Epithelial cell of proximal tubule (primary cell): ENCODE results near the gene NOS1AP. TPM values are rescaled to one million over a fixed set of nuclear protein-coding genes. Genes with fewer than 3 reads are reported as not detected.
A peak's percentile ranks its signal among the peaks of the same experiment; 100 is the strongest.

Source experiments
- DNase-seq: peaks from one replicate; pipeline ENCODE4 v3.0.0-alpha.2; 2011; ENCODE audit warnings: low read depth
- H3K4me3 ChIP-seq: 2 replicates; pipeline ENCODE4 v1.5.1; 2011; ENCODE audit warnings: low read depth, mild to moderate bottlenecking, low read length
- total RNA-seq: library from RNA; depleted of rRNA; stranded (reverse); fragments of >200 nt; gene quantifications from 2 replicates; pipeline ENCODE4 v1.2.3, GENCODE V29; 2015
- TF ChIP-seq, protein P1 (sequence below): conservative IDR thresholded peaks from 2 replicates; pipeline ENCODE4 v1.5.1; 2012; ENCODE audit warnings: low read depth, mild to moderate bottlenecking, low read length

NOS1AP gene
- total RNA-seq, 1 donor from 2014 or later: 2.2 TPM

DNA sequence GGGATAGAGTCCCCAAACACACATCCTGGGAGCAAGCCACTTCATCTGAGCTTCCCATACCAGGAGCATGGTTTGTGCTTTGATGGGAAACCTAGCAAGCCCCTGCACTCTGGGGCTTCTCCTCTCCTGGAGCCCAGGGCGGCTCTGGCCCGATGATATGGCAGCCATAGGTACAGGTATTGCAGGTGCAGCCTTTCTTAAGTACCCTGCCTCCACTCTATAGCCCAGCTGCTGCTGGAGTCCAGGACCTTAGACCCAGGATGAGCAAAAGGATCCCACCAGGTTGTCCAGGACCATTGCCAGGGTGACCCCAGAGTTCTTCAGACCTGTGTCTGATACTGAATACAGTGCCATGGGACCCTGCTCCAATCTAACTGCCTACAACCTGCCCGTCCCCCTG lies 316.2 kb downstream of the NOS1AP start:
- TF ChIP-seq, protein P1, sequence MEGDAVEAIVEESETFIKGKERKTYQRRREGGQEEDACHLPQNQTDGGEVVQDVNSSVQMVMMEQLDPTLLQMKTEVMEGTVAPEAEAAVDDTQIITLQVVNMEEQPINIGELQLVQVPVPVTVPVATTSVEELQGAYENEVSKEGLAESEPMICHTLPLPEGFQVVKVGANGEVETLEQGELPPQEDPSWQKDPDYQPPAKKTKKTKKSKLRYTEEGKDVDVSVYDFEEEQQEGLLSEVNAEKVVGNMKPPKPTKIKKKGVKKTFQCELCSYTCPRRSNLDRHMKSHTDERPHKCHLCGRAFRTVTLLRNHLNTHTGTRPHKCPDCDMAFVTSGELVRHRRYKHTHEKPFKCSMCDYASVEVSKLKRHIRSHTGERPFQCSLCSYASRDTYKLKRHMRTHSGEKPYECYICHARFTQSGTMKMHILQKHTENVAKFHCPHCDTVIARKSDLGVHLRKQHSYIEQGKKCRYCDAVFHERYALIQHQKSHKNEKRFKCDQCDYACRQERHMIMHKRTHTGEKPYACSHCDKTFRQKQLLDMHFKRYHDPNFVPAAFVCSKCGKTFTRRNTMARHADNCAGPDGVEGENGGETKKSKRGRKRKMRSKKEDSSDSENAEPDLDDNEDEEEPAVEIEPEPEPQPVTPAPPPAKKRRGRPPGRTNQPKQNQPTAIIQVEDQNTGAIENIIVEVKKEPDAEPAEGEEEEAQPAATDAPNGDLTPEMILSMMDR: no peak
- DNase-seq: no peak
- no peak overlapping the region for H3K4me3 ChIP-seq

DNA sequence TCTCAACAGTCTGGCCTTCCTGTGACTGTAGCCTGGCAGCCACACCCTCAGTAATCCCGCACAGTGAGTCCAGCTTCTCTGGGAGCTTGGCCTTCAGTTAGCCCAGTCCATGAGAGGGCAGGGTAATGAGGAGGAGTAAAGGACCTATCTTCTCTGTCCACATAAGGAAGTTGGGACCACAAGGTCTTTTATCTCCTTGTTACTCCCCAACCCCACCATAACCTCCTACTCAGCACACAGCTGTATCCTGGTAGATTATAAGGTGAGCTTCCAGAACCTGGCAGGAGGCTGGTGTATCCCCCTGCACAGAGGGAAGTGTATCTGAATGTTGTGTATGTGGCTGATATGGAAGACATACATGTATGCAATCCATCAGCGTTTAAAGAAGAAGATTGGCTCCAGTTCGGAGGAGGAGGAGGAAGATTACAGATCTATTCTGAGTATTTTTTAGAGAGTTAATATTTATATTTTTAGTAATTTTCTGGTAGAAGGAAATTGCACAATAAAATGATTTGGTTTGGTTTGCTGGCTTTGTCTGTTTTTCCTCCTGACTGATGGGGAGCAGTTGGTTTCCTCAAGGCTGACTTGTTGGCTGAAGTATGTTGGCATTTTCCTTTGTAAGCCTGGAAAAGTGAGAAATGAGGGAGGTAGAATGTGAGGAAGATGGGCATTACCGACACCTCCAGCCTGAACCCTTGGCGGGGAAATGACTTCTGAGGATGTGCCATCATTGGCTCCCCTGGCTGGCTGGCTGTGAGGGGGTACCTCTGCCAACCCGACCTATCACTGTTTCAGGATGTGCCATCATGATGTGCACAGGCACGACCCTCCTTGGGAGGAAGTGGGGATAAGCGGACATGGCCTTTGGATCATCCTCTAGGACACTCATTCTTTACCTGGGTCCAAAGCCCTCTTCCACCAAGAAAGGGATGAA lies 317.1 kb downstream of the NOS1AP start:
- TF ChIP-seq, protein P1: no peak
- no peak overlapping the region for H3K4me3 ChIP-seq

DNA sequence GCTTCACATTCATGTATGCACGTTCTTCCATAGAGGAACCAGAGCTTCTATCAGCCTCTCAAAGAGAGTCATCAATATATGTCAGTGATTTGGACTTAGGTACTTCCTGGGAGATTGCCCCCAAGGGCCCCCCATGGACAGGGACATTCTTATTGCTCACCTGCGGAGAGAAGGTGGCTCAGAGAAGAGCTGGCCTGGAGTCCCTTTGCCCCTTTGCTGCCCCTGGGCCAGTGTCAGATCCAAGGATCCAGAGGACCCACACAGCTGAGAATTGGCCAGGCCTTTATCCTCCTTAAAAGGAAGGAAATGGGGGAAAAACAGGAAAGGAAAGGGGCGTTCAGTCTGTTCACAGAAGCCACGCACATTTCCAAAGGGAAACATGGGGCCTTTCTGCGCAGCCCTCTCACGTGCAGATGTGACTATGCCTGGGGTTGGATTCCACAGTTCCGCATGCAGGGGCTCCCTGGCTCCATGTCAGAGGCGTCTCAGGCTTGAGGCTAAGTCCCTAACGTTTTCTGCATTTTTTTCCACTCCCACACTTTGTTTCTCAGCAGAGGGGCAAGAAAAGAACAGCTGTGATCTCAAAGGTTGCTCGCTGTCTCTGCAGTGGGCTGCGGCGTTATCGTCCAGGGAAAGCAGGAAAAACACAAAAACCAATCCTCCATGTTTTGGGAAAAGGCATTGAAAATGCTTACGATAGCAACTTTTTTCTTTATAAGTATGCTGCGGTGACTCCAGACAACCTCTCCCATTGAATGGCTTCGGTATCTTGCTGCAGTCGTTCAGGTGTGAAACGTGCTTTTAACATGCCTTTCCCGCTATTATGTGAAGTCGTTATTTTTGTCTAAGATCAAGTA lies 318.0 kb downstream of the NOS1AP start:
- TF ChIP-seq, protein P1: no peak
- no peak overlapping the region for H3K4me3 ChIP-seq
- DNase-seq: no peak

More for the DNA sequence above, 317.1 kb downstream of the NOS1AP start:
- no peak for DNase-seq

DNA sequence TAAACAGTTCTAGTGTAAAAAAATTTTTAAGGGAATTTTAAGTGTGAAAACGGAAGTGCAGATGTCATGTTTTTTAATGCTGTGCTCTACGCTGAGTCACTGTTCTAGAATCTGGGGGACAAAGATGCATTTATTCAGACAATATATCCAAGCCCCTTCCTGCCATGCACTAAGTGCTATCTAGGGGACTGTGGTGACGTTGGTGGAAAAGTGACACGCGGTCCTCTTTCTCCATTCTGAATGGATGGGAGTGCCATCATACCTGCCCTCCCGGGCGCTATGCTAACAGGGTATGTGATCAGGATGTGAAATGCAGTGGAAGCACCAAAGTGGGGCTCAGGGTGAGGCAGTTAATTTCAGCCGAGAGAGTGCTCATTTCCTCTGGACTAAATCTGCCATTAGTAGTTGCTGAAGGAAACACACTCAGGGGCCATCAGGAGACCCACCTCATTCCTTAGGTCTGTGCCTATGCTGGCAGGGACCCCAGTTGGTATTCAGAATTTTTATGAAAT lies 318.6 kb downstream of the NOS1AP start:
- no peak for DNase-seq
- TF ChIP-seq, protein P1: no peak
- H3K4me3 ChIP-seq: no peak overlapping the region

DNA sequence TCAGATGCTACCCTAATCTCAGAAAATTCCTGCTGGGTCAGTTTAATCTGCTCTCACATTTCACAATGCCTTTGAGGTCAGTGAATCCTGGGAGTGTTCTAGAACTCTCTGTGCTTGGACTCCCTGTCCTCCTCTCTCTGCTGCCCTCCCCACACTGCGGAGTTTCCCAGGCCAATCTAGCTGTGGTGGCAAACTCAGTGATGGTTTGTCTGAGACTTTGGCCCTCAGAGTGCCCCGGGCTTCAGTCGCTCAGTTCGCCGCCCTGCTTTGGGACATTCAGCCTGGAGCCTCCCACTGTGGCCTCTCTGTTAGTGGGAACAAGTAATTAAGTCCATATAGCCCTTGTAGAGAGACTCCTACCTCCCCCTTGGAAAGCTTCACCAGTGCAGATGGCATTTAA lies 319.1 kb downstream of the NOS1AP start:
- H3K4me3 ChIP-seq: no peak overlapping the region
- no peak for DNase-seq
- TF ChIP-seq, protein P1: no peak

DNA sequence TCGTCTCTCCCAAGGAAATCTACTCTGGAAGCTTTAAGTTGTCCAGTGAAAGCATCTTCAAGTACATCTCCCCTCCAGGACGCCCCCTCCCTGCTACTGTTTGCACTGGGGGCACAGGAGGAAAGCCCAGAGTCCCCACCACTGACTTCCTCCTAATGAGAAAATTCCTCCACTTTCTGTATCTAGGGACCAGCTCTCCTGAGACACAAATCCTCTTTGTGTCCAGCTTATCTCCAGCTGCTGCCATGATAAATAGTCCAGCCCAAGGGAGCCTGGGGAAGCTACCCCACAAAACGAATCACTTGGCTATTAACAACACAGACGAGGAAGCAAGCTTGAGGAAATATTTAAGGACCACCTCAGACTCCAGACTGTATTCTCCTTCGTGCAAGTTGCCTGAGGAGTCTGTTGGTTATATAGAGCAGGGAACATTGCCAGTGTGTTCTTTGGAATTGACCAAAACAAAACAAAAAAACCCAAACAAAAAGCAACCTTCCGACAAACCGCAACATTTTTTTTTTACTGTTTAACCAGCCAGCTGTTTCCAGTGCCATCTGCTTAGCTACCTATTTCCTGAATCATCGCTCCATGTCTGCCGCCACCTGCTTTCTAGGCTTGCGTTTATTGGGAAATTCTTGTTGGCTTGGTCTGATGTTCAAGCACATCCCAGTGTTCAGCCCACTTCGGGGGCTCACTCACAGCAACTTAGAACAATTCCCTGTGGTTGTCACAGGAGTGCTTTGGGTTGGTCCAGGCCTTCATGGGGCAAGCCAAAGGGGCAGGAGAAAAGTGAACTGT lies 319.7 kb downstream of the NOS1AP start:
- DNase-seq: peak; percentile 65
- TF ChIP-seq, protein P1: no peak
- H3K4me3 ChIP-seq: no peak overlapping the region
